H1 (cell line): ENCODE data around the gene PLEKHA5. TPM values are rescaled to one million over a fixed set of nuclear protein-coding genes. Genes with fewer than 3 reads are reported as not detected.

Source experiments
- ATF2 ChIP-seq: IDR thresholded peaks from 2 replicates; pipeline ENCODE4 v1.6.1; 2012; ENCODE audit warnings: low read length, inconsistent platforms
- ATF3 ChIP-seq: IDR thresholded peaks from 2 replicates; pipeline ENCODE4 v1.6.1; 2011; ENCODE audit warnings: low read depth, mild to moderate bottlenecking, low read length; ENCODE audit not compliant: insufficient read depth
- CHD7 ChIP-seq: fragments of 300-600 bp; sonication (generic); IDR thresholded peaks from 2 replicates; pipeline ENCODE4 v1.7.1; 2012; ENCODE audit warnings: low read length, moderate library complexity, mild to moderate bottlenecking, inconsistent platforms; ENCODE audit not compliant: insufficient replicate concordance
- FOSL1 ChIP-seq: IDR thresholded peaks from 2 replicates; pipeline ENCODE4 v1.6.1; 2011; ENCODE audit warnings: mild to moderate bottlenecking, low read depth, low read length, moderate library complexity; ENCODE audit not compliant: insufficient read depth
- JUND ChIP-seq: IDR thresholded peaks from 2 replicates; pipeline ENCODE4 v1.6.1; 2011; ENCODE audit warnings: mild to moderate bottlenecking, improper control_type of control experiment, low read length
- RXRA ChIP-seq: IDR thresholded peaks from 2 replicates; pipeline ENCODE4 v1.6.1; 2011; ENCODE audit warnings: low read depth, mild to moderate bottlenecking, low read length, moderate library complexity; ENCODE audit not compliant: insufficient read depth
- SIX5 ChIP-seq: IDR thresholded peaks from 2 replicates; pipeline ENCODE4 v1.6.1; 2011; ENCODE audit warnings: mild to moderate bottlenecking, low read depth, low read length
- polyA plus RNA-seq, 7 experiments: library from polyadenylated mRNA; depleted of rRNA in 3 of 7; stranded (reverse) in 5 of 7; unstranded in 2 of 7; fragments of >200 nt in 5 of 7; fragments of 200-250 nt in 2 of 7; gene quantifications; 1 replicate in 5 of 7; 2 replicates in 1 of 7; 4 replicates in 1 of 7; pipeline versions ENCODE4 v1.2.1 to v1.2.3, GENCODE V29; 2011 to 2013; ENCODE audit warnings: missing spikeins in 2 of 7, mixed read lengths in 2 of 7
- total RNA-seq: library from RNA; stranded (reverse); fragmentation: NEBNext Ultra II Directional; extraction: Animal tissue kit (Norgen Biotek cat#: 25700); gene quantifications from 2 replicates; pipeline ENCODE4 v1.2.1, GENCODE V29; 2021
- TF ChIP-seq, protein P1 (sequence below): IDR thresholded peaks from 2 replicates; pipeline ENCODE4 v1.6.1; 2012; ENCODE audit warnings: inconsistent platforms

PLEKHA5 gene
- total and polyA plus RNA-seq, 2 of the 8 experiments (the other 6 are each of a cell fraction or from before 2014, with no cell fraction given) = 17.2 to 66.1 TPM

DNA sequence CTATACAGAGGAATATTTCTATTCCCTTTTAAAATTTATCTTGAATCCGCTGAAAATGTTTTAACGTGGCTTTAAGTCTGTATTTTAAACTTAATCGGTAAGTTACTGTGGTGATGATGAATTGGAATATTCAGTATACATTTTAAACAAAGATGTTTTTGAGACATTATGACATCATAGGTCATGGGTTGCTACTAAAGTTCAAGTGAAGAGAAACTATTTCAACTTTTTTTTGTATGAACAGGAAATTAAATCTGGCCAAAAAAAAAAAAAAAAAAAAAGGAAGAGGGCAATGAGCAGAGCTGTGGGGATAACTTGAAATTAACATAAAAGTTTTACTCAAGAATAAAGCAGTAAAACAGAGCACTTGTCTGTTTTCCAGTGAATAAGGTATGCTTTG is 109.0 kb downstream of the PLEKHA5 start (continued):
- TF ChIP-seq CHD7 (no peak), SIX5 (no peak), ATF2 (no peak), FOSL1 (no peak), ATF3 (no peak), RXRA (no peak), JUND (no peak)
- TF ChIP-seq, protein P1, sequence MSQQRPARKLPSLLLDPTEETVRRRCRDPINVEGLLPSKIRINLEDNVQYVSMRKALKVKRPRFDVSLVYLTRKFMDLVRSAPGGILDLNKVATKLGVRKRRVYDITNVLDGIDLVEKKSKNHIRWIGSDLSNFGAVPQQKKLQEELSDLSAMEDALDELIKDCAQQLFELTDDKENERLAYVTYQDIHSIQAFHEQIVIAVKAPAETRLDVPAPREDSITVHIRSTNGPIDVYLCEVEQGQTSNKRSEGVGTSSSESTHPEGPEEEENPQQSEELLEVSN = no peak
